GM12874 (cell line): Measurements from ENCODE around the gene MOBP.

Experiments used
- CTCF ChIP-seq: IDR thresholded peaks from 2 replicates; pipeline ENCODE4 v1.5.1; 2011; ENCODE audit warnings: low read depth, mild to moderate bottlenecking, control low read depth, low read length, moderate library complexity; ENCODE audit not compliant: insufficient read depth

MOBP gene

GRCh38 chr3:39469258-39469657 is 1.8 kb downstream of the MOBP start:
- no peak for TF ChIP-seq CTCF

- no peak for TF ChIP-seq CTCF
Observed at GRCh38 chr3:39469945-39470344, 2.5 kb downstream of the MOBP start.

- no peak for TF ChIP-seq CTCF
Observed at GRCh38 chr3:39471652-39472051, 4.2 kb downstream of the MOBP start.

- no peak for TF ChIP-seq CTCF
Observed at GRCh38 chr3:39473452-39474125, 6.1 kb downstream of the MOBP start.

GRCh38 chr3:39474126-39474515 is 6.6 kb downstream of the MOBP start:
- no peak for TF ChIP-seq CTCF

- TF ChIP-seq CTCF: no peak
Observed at GRCh38 chr3:39476783-39477182, 9.3 kb downstream of the MOBP start.

GRCh38 chr3:39478226-39478625 is 10.7 kb downstream of the MOBP start:
- TF ChIP-seq CTCF: no peak
